ENCODE results near the gene S100A1.

- TF ChIP-seq PRDM4 (CRISPR knock-in tag; IDR thresholded peaks at IDR 0.05; ENCODE audit: borderline replicate concordance) (no peak), POLR2G (IDR thresholded peaks at IDR 0.05; ENCODE audit: low read depth, low read length) (no peak), ZNF550 (CRISPR knock-in tag; IDR thresholded peaks at IDR 0.05; ENCODE audit: borderline replicate concordance) (no peak), YY1 (IDR thresholded peaks at IDR 0.05; ENCODE audit: insufficient read depth, insufficient replicate concordance, low read depth, low read length) (no peak)
Observed at GRCh38 chr1:153636312-153636711, 8.1 kb downstream of the S100A1 start.
